Neural progenitor cell (in vitro differentiated cells): ENCODE measurements around the gene CERK. TPM values are rescaled to one million over a fixed set of nuclear protein-coding genes. Genes with fewer than 3 reads are reported as not detected.

Source experiments
- DNase-seq: peaks from one replicate; pipeline ENCODE4 v3.0.0-alpha.2; 2016; ENCODE audit warnings: low spot score
- H2AFZ ChIP-seq: fragments of 200-600 bp; sonication (generic); replicated peaks from 2 replicates; pipeline ENCODE4 v1.6.1; 2016; ENCODE audit warnings: antibody characterized with exemption
- H3F3A ChIP-seq: fragments of 200-600 bp; sonication (generic); 2 replicates; pipeline ENCODE4 v1.6.1; 2016; ENCODE audit warnings: antibody characterized with exemption, low read depth
- H3K27ac ChIP-seq: fragments of 200-600 bp; sonication (generic); 2 replicates; pipeline ENCODE4 v1.5.1; 2016; ENCODE audit warnings: mild to moderate bottlenecking
- H3K27me3 ChIP-seq: fragments of 200-600 bp; sonication (generic); 2 replicates; pipeline ENCODE4 v1.6.1; 2016; ENCODE audit warnings: mild to moderate bottlenecking, moderate library complexity
- H3K36me3 ChIP-seq: fragments of 200-600 bp; sonication (generic); 2 replicates; pipeline ENCODE4 v1.5.1; 2016
- H3K4me1 ChIP-seq: fragments of 200-600 bp; sonication (generic); 2 replicates; pipeline ENCODE4 v1.6.1; 2016; ENCODE audit warnings: mixed run types
- H3K4me2 ChIP-seq: fragments of 200-600 bp; sonication (generic); 2 replicates; pipeline ENCODE4 v1.6.1; 2016
- H3K4me3 ChIP-seq: fragments of 200-600 bp; sonication (generic); 2 replicates; pipeline ENCODE4 v1.5.1; 2016
- H3K79me2 ChIP-seq: fragments of 200-600 bp; sonication (generic); 2 replicates; pipeline ENCODE4 v1.6.1; 2016; ENCODE audit warnings: low read depth
- H3K9ac ChIP-seq: fragments of 200-600 bp; sonication (generic); 2 replicates; pipeline ENCODE4 v1.6.1; 2016
- H3K9me3 ChIP-seq: fragments of 200-600 bp; sonication (generic); 2 replicates; pipeline ENCODE4 v1.5.1; 2016; ENCODE audit warnings: low read depth
- H4K20me1 ChIP-seq: fragments of 200-600 bp; sonication (generic); 2 replicates; pipeline ENCODE4 v1.6.1; 2016; ENCODE audit warnings: low read depth
- H3K27ac Mint-ChIP-seq: 3 replicates; pipeline ENCODE4 v1.8.0; 2021; ENCODE audit warnings: mixed read lengths
- H3K27me3 Mint-ChIP-seq: 2 replicates; pipeline ENCODE4 v1.8.0; 2022; ENCODE audit warnings: low read depth, mild to moderate bottlenecking, inconsistent platforms, moderate library complexity, mixed read lengths; ENCODE audit not compliant: insufficient read depth
- H3K36me3 Mint-ChIP-seq: 3 replicates; pipeline ENCODE4 v1.8.0; 2021; ENCODE audit warnings: mixed read lengths
- H3K4me1 Mint-ChIP-seq: 3 replicates; pipeline ENCODE4 v1.8.0; 2021; ENCODE audit warnings: mixed read lengths
- H3K4me3 Mint-ChIP-seq: 3 replicates; pipeline ENCODE4 v1.8.0; 2021; ENCODE audit warnings: mild to moderate bottlenecking, moderate library complexity, mixed read lengths
- H3K9me3 Mint-ChIP-seq: 3 replicates; pipeline ENCODE4 v1.8.0; 2020; ENCODE audit warnings: mixed read lengths
- EZH2 ChIP-seq: fragments of 200-600 bp; sonication (generic); IDR thresholded peaks from 2 replicates; pipeline ENCODE4 v1.6.1; 2017; ENCODE audit warnings: antibody characterized with exemption, mild to moderate bottlenecking, moderate library complexity
- EZH2phosphoT487 ChIP-seq: fragments of 200-600 bp; sonication (generic); IDR thresholded peaks from 2 replicates; pipeline ENCODE4 v1.6.1; 2017; ENCODE audit warnings: antibody characterized with exemption
- total RNA-seq: library from RNA; depleted of rRNA; stranded (reverse); fragments of >200 nt; gene quantifications from 2 replicates; pipeline ENCODE4 v1.2.3, GENCODE V29; 2015; ENCODE audit warnings: low replicate concordance
- TF ChIP-seq, protein P1 (sequence below): fragments of 200-600 bp; sonication (generic); IDR thresholded peaks from 2 replicates; pipeline ENCODE4 v1.5.1; 2017; ENCODE audit warnings: antibody characterized with exemption, mild to moderate bottlenecking

Gene CERK
- total RNA-seq, 1 donor from 2014 or later, result 53.6 TPM

DNA sequence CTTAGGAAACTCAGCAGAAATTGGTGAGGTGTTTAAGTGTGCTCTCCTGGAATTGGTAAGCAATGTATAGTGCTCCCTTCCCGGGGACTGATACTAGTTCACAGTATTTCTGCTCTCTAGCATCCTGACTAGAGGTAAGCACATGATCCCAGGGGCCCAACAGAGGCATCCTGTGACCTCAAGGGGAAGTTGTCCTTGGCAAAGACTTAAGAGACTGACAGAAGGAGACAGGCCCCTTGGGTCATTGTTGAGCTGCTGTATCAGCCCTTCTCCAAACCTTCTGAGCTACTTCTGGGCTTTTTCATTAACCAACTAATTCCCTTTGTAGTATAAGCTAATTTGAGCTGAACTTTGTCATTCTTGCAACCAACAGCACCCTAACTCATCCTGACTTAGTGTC is 20.1 kb upstream of the CERK start:
- H2AFZ ChIP-seq, result no peak overlapping the region
- H3K9ac ChIP-seq, result no peak overlapping the region
- Mint-ChIP-seq H3K4me1 (peaks cover 11% of the 10 kb centered on the region), H3K9me3 (peaks cover 11% of the 10 kb centered on the region), H3K27me3 (peaks cover 11% of the 10 kb centered on the region), H3K36me3 (peaks cover 6% of the 10 kb centered on the region), H3K4me3 (no peak overlapping the region), H3K27ac (no peak overlapping the region)
- TF ChIP-seq EZH2 (no peak), EZH2phosphoT487 (no peak)
- TF ChIP-seq, protein P1, sequence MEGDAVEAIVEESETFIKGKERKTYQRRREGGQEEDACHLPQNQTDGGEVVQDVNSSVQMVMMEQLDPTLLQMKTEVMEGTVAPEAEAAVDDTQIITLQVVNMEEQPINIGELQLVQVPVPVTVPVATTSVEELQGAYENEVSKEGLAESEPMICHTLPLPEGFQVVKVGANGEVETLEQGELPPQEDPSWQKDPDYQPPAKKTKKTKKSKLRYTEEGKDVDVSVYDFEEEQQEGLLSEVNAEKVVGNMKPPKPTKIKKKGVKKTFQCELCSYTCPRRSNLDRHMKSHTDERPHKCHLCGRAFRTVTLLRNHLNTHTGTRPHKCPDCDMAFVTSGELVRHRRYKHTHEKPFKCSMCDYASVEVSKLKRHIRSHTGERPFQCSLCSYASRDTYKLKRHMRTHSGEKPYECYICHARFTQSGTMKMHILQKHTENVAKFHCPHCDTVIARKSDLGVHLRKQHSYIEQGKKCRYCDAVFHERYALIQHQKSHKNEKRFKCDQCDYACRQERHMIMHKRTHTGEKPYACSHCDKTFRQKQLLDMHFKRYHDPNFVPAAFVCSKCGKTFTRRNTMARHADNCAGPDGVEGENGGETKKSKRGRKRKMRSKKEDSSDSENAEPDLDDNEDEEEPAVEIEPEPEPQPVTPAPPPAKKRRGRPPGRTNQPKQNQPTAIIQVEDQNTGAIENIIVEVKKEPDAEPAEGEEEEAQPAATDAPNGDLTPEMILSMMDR, result no peak
- DNase-seq, result no peak
- no peak overlapping the region for H3K4me3 ChIP-seq
- H3F3A ChIP-seq, result peaks cover 21% of the 10 kb centered on the region
- H3K27ac ChIP-seq, result no peak overlapping the region
- no peak overlapping the region for H3K4me2 ChIP-seq
- H3K4me1 ChIP-seq, result peaks cover 8% of the 10 kb centered on the region
- H3K27me3 ChIP-seq, result no peaks in the 10 kb centered on the region
- no peaks in the 10 kb centered on the region for H3K36me3 ChIP-seq
- peaks cover 6% of the 10 kb centered on the region for H4K20me1 ChIP-seq
- H3K79me2 ChIP-seq, result peaks cover 23% of the 10 kb centered on the region
- no peaks in the 10 kb centered on the region for H3K9me3 ChIP-seq

DNA sequence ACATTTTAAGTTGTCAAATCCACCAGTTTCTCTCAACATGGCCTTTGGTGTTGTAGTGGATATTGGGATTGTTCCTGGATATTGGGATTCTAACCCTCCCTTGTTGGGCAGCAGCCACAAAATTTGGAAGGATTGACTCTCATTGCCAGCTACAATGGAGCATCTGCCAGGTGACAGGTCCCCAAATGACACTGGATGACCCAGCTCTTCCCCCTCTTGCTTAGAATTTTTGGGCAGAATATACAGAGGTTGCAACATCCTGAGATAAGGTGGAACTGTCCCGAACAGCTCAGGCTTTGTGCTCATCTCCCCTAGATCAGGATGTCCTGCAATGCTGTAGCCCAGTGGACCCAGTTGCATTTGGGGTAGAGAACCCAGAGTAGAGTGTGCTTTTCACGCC is 19.1 kb upstream of the CERK start:
- peaks cover 6% of the 10 kb centered on the region for H4K20me1 ChIP-seq
- no peaks in the 10 kb centered on the region for H3K27me3 ChIP-seq
- no peak overlapping the region for H3K9ac ChIP-seq
- H3K27me3 Mint-ChIP-seq, result peaks cover 11% of the 10 kb centered on the region
- H3K27ac Mint-ChIP-seq, result no peak overlapping the region
- H3K4me1 Mint-ChIP-seq, result peaks cover 10% of the 10 kb centered on the region
- H3K4me3 Mint-ChIP-seq, result no peak overlapping the region
- peaks cover 16% of the 10 kb centered on the region for H3K79me2 ChIP-seq
- no peaks in the 10 kb centered on the region for H3K36me3 ChIP-seq
- no peak overlapping the region for H3K4me3 ChIP-seq
- no peak overlapping the region for H3K4me2 ChIP-seq
- no peak for DNase-seq
- H3F3A ChIP-seq, result peaks cover 20% of the 10 kb centered on the region
- H3K36me3 Mint-ChIP-seq, result peaks cover 6% of the 10 kb centered on the region
- no peak for TF ChIP-seq EZH2
- TF ChIP-seq EZH2phosphoT487, result no peak
- H3K27ac ChIP-seq, result no peak overlapping the region
- H2AFZ ChIP-seq, result no peak overlapping the region
- peaks cover 8% of the 10 kb centered on the region for H3K4me1 ChIP-seq
- H3K9me3 Mint-ChIP-seq, result peaks cover 11% of the 10 kb centered on the region
- no peaks in the 10 kb centered on the region for H3K9me3 ChIP-seq

DNA sequence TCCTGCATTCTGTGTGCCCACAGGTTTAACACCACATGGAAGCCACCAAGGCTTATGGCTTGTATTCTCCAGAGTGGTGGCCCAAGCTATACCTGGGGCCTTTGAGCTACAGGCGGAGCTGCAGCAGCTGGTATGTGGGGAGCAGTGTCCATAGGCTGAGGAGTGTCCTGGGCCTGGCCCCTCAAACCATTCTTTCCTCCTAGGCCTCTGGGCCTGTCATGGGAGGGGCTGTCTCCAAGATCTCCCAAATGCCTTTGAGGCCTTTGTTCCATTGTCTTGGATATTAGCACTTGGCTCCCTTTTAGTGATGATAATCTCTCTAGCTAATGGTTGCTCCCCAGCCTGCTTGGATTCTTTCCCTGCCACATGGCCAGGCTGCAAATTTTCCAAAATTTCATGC is 18.0 kb upstream of the CERK start:
- Mint-ChIP-seq H3K4me3 (no peak overlapping the region), H3K36me3 (peaks cover 6% of the 10 kb centered on the region), H3K27me3 (peaks cover 11% of the 10 kb centered on the region), H3K9me3 (peaks cover 11% of the 10 kb centered on the region), H3K27ac (no peak overlapping the region), H3K4me1 (peaks cover 7% of the 10 kb centered on the region)
- no peak for DNase-seq
- peaks cover 2% of the 10 kb centered on the region for H3K4me1 ChIP-seq
- H3K79me2 ChIP-seq, result peaks cover 6% of the 10 kb centered on the region
- H3F3A ChIP-seq, result peaks cover 10% of the 10 kb centered on the region
- H3K36me3 ChIP-seq, result no peaks in the 10 kb centered on the region
- no peak overlapping the region for H3K27ac ChIP-seq
- no peak overlapping the region for H3K4me2 ChIP-seq
- H4K20me1 ChIP-seq, result peaks cover 2% of the 10 kb centered on the region
- no peaks in the 10 kb centered on the region for H3K27me3 ChIP-seq
- TF ChIP-seq EZH2, result no peak
- H3K9me3 ChIP-seq, result no peaks in the 10 kb centered on the region
- H3K4me3 ChIP-seq, result no peak overlapping the region
- no peak overlapping the region for H2AFZ ChIP-seq
- no peak overlapping the region for H3K9ac ChIP-seq

DNA sequence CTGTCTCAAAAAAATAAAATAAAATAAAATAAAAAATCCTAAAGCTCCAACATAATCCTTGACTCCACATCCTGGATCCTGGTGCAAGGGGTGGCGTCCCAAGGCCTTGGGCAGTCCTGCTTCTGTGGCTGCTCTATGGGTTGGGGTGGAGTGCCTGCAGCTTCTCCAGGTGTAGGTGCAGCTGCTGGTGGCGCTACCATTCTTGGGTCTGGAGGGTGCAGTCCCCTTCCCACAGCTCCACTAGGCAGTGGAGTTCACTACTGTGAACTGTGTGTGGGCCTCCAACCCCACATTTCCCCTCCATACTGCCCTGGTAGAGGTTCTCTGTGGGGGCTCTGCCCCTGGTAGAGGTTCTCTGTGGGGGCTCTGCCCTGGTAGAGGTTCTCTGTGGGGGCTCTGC is 17.5 kb upstream of the CERK start:
- H3K36me3 Mint-ChIP-seq, result peaks cover 6% of the 10 kb centered on the region
- H3K36me3 ChIP-seq, result no peaks in the 10 kb centered on the region
- no peak overlapping the region for H3K9ac ChIP-seq
- H3K27ac Mint-ChIP-seq, result no peak overlapping the region
- no peak overlapping the region for H3K4me3 Mint-ChIP-seq
- H4K20me1 ChIP-seq, result no peaks in the 10 kb centered on the region
- H3K27me3 Mint-ChIP-seq, result peaks cover 11% of the 10 kb centered on the region
- no peak for DNase-seq
- TF ChIP-seq EZH2, result no peak
- no peak for TF ChIP-seq EZH2phosphoT487
- TF ChIP-seq, protein P1, result no peak
- H3K4me1 Mint-ChIP-seq, result peaks cover 6% of the 10 kb centered on the region
- peaks cover 7% of the 10 kb centered on the region for H3F3A ChIP-seq
- no peaks in the 10 kb centered on the region for H3K9me3 ChIP-seq
- no peak overlapping the region for H3K27ac ChIP-seq
- H3K79me2 ChIP-seq, result no peaks in the 10 kb centered on the region
- no peaks in the 10 kb centered on the region for H3K4me1 ChIP-seq
- H3K27me3 ChIP-seq, result no peaks in the 10 kb centered on the region
- no peak overlapping the region for H3K4me2 ChIP-seq
- no peak overlapping the region for H2AFZ ChIP-seq
- H3K4me3 ChIP-seq, result no peak overlapping the region
- peaks cover 11% of the 10 kb centered on the region for H3K9me3 Mint-ChIP-seq
